K562 treated with DMSO at 1 percent for 4 hours (cell line): ENCODE data around the gene GNPAT. TPM values are rescaled to one million over a fixed set of nuclear protein-coding genes. Genes with fewer than 3 reads are reported as not detected.

ENCODE experiments used
- total RNA-seq: library from RNA; unstranded; fragments of 300-600 nt; gene quantifications from 2 replicates; pipeline ENCODE4 v1.2.3, GENCODE V29; 2022; ENCODE audit not compliant: insufficient read depth

The GNPAT gene
- 31.7 and 44.0 TPM in 2 replicates for total RNA-seq

DNA sequence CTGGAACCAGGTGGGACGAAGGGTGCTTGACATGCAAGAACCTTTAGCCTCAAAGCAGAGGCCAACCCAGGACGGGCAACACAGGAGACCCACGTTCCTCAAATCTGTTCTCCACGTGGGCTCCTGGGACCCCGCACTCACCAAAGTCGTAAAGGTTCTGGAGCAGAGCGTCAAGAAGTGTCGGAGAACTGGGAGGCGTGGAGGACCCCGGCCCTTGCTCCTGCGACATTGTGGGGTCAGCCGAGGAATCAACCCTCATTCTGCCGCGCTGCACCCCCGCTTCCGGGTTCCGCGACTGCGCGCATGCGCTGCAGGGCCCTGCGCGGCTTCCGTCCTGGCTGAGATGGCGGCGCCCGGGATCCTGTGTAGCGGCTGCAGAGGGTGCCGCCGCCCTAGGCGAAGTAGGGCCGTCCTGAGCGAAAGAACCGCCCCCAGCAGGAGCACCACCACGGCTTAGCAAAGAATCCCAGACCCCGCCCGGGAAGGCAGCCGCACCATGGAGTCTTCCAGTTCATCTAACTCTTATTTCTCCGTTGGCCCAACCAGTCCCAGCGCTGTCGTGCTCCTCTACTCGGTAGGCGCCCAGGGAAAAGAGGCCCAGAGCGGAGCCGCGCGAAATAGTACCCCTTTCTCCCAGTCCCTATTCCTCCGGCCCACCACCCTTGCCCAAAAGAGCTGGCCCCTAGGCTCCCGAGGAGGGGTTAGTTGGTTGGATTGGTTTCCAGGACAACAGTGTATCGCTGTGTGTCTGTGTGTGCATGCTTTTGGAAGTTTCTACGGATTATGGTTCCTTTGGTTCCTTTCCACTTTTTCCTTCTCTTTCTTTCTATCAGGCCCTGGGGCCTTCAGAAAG is at the start of gene GNPAT:
GNPAT (plus strand) TSS at position 330 of the 853 bp plus-strand sequence; CDS start at position 497, 167 bp downstream.

Other genes with a start within 250 kb of the GNPAT start
- 49.4 and 50.2 TPM in 2 replicates for gene FAM89A, start 201.0 kb upstream of the GNPAT start, total RNA-seq
- 0.75 and 1.4 TPM in 2 replicates for gene TRIM67, start 79.2 kb upstream of the GNPAT start, total RNA-seq
- gene EXOC8, start 96.6 kb downstream of the GNPAT start, total RNA-seq: 10.8 and 12.9 TPM in 2 replicates
- gene SPRTN, start 97.1 kb downstream of the GNPAT start, total RNA-seq: 8.8 and 9.1 TPM in 2 replicates
- 15.4 and 20.2 TPM in 2 replicates for gene EGLN1, start 181.1 kb downstream of the GNPAT start, total RNA-seq